ENCODE measurements around the gene AKAP12. TPM values are rescaled to one million over a fixed set of nuclear protein-coding genes. Genes with fewer than 3 reads are reported as not detected.
"Not testable (repeated sequence)": the region's sequence is repeated elsewhere in the genome, so short reads cannot be mapped to it uniquely, and the experiment has no call there.

AKAP12 gene
- total RNA-seq, 1 donor from 2014 or later: 40.8 TPM

DNA sequence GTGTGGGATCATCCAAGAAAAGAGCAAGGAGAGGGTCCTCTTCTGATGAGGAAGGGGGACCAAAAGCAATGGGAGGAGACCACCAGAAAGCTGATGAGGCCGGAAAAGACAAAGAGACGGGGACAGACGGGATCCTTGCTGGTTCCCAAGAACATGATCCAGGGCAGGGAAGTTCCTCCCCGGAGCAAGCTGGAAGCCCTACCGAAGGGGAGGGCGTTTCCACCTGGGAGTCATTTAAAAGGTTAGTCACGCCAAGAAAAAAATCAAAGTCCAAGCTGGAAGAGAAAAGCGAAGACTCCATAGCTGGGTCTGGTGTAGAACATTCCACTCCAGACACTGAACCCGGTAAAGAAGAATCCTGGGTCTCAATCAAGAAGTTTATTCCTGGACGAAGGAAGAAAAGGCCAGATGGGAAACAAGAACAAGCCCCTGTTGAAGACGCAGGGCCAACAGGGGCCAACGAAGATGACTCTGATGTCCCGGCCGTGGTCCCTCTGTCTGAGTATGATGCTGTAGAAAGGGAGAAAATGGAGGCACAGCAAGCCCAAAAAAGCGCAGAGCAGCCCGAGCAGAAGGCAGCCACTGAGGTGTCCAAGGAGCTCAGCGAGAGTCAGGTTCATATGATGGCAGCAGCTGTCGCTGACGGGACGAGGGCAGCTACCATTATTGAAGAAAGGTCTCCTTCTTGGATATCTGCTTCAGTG, 110.8 kb downstream of the AKAP12 start:
- Histone ChIP-seq H3K36me3 (peaks cover 8% of the 10 kb centered on the region), H3K9me3 (no peaks in the 10 kb centered on the region), H3K27ac (no peak overlapping the region), H3K4me1 (no peaks in the 10 kb centered on the region), H3K27me3 (no peaks in the 10 kb centered on the region), H3K4me3 (no peak overlapping the region)
- ATAC-seq (no peak), DNase-seq (no peak)
- no peak for TF ChIP-seq CTCF (IDR thresholded peaks at IDR 0.05)
- intact Hi-C loops (cut with DNase I): no loop called here

GRCh38 chr6:151351146-151351700, 111.5 kb downstream of the AKAP12 start:
- Histone ChIP-seq H3K27me3 (no peaks in the 10 kb centered on the region), H3K36me3 (peaks cover 8% of the 10 kb centered on the region), H3K9me3 (no peaks in the 10 kb centered on the region), H3K27ac (no peak overlapping the region), H3K4me3 (no peak overlapping the region), H3K4me1 (no peaks in the 10 kb centered on the region)
- TF ChIP-seq CTCF (IDR thresholded peaks at IDR 0.05): no peak
- intact Hi-C loops (cut with DNase I): no loop called here
- ATAC-seq (no peak), DNase-seq (no peak)

DNA sequence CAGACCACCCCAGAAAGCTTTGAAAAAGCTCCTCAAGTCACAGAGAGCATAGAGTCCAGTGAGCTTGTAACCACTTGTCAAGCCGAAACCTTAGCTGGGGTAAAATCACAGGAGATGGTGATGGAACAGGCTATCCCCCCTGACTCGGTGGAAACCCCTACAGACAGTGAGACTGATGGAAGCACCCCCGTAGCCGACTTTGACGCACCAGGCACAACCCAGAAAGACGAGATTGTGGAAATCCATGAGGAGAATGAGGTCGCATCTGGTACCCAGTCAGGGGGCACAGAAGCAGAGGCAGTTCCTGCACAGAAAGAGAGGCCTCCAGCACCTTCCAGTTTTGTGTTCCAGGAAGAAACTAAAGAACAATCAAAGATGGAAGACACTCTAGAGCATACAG, 112.0 kb downstream of the AKAP12 start:
- H3K4me3 ChIP-seq: no peak overlapping the region
- no peaks in the 10 kb centered on the region for H3K27me3 ChIP-seq
- H3K36me3 ChIP-seq: peaks cover 8% of the 10 kb centered on the region
- ATAC-seq: no peak
- H3K4me1 ChIP-seq: no peaks in the 10 kb centered on the region
- intact Hi-C loops (cut with DNase I): no loop called here
- H3K9me3 ChIP-seq: no peaks in the 10 kb centered on the region
- TF ChIP-seq CTCF (IDR thresholded peaks at IDR 0.05): no peak
- H3K27ac ChIP-seq: no peak overlapping the region
- DNase-seq: no peak

DNA sequence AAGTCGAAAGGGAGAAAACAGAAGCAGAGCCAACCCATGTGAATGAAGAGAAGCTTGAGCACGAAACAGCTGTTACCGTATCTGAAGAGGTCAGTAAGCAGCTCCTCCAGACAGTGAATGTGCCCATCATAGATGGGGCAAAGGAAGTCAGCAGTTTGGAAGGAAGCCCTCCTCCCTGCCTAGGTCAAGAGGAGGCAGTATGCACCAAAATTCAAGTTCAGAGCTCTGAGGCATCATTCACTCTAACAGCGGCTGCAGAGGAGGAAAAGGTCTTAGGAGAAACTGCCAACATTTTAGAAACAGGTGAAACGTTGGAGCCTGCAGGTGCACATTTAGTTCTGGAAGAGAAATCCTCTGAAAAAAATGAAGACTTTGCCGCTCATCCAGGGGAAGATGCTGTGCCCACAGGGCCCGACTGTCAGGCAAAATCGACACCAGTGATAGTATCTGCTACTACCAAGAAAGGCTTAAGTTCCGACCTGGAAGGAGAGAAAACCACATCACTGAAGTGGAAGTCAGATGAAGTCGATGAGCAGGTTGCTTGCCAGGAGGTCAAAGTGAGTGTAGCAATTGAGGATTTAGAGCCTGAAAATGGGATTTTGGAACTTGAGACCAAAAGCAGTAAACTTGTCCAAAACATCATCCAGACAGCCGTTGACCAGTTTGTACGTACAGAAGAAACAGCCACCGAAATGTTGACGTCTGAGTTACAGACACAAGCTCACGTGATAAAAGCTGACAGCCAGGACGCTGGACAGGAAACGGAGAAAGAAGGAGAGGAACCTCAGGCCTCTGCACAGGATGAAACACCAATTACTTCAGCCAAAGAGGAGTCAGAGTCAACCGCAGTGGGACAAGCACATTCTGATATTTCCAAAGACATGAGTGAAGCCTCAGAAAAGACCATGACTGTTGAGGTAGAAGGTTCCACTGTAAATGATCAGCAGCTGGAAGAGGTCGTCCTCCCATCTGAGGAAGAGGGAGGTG, 112.9 kb downstream of the AKAP12 start:
- intact Hi-C loops (cut with DNase I): no loop called here
- Histone ChIP-seq H3K4me1 (no peaks in the 10 kb centered on the region), H3K4me3 (no peak overlapping the region), H3K27me3 (no peaks in the 10 kb centered on the region), H3K9me3 (no peaks in the 10 kb centered on the region), H3K27ac (no peak overlapping the region), H3K36me3 (peaks cover 8% of the 10 kb centered on the region)
- TF ChIP-seq CTCF (IDR thresholded peaks at IDR 0.05): no peak
- ATAC-seq: no peak
- no peak for DNase-seq

DNA sequence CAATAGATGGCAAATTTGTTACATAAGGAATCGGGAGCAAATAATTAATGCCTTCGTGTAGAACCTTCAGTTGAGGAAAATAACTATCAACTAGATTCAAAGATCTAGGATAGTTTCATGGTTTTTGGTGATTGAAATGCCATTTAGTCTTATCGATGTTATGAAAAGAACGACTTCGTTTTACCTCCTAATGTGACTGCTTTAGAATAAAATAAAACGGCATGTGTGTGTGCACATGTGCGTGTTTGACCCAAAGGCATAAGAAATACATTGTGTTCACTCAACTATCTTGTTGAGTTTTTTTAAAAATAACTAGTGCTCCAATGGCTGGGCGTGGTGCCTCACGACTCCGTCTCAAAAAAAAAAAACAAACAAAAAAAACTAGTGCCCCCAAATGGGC, 114.0 kb downstream of the AKAP12 start:
- intact Hi-C loops (cut with DNase I): no loop called here
- Histone ChIP-seq H3K27ac (no peak overlapping the region), H3K4me3 (no peak overlapping the region), H3K36me3 (peaks cover 8% of the 10 kb centered on the region), H3K4me1 (no peaks in the 10 kb centered on the region), H3K9me3 (no peaks in the 10 kb centered on the region), H3K27me3 (no peaks in the 10 kb centered on the region)
- DNase-seq: no peak
- no peak for ATAC-seq
- TF ChIP-seq CTCF (IDR thresholded peaks at IDR 0.05): no peak

GRCh38 chr6:151356983-151357382, 117.2 kb downstream of the AKAP12 start:
- H3K4me1 ChIP-seq: not testable (repeated sequence)

More at GRCh38 chr6:151356983-151357382, 117.2 kb downstream of the AKAP12 start:
- H3K9me3 ChIP-seq; intact Hi-C loops (cut with DNase I); DNase-seq; H3K27ac ChIP-seq; ATAC-seq; H3K27me3 ChIP-seq; H3K4me3 ChIP-seq: not testable (repeated sequence)
- H3K36me3 ChIP-seq: peaks cover 14% of the 10 kb centered on the region
